ENCODE results near the gene RPS27L.
"Not testable (repeated sequence)": the region's sequence is repeated elsewhere in the genome, so short reads cannot be mapped to it uniquely, and the experiment has no call there.

The RPS27L gene

DNA sequence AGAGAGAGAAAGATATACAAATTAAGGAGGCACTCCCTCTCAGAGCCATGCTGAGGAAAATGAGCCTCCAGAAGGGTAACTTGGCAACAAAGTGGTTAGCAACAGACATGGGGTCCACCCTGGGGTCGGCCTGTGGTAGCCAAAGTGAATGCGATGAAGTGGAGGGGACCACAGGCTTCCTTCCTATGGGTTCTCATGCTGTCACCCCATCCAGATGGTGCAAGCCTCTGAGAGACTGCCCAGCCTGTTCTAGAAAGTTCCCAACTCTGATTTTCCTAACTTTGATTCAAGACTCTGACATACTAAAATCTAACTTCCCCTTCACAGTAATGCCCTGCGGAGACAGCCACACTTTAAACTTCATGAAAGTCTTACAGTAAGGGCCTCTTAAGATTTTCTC lies 53.9 kb downstream of the RPS27L start:
- Histone ChIP-seq H3K27ac (ENCODE audit: low read depth, low read length) (no peak overlapping the region), H3K9ac (ENCODE audit: low read length) (no peak overlapping the region), H3K36me3 (ENCODE audit: control insufficient read depth, insufficient read depth, low read length) (no peaks in the 10 kb centered on the region), H3K27me3 (ENCODE audit: control insufficient read depth, insufficient read depth, low read length) (no peaks in the 10 kb centered on the region), H3K4me3 (ENCODE audit: low read length) (no peak overlapping the region), H3K4me1 (ENCODE audit: control insufficient read depth, insufficient read depth, low read length) (no peaks in the 10 kb centered on the region)

DNA sequence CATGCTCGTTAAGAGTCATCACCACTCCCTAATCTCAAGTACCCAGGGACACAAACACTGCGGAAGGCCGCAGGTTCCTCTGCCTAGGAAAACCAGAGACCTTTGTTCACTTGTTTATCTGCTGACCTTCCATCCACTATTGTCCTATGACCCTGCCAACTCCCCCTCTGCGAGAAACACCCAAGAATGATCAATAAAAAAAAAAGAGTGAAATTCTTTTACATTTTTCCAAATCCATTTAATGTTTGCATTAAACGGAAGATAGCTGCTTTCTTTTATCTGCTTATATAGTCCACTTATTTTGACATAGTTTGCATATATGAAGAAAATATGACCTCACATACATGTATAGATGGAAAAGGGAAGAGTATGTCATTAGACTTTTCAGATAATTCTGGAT lies 57.7 kb downstream of the RPS27L start:
- H3K4me1 ChIP-seq (ENCODE audit: control insufficient read depth, insufficient read depth, low read length); H3K36me3 ChIP-seq (ENCODE audit: control insufficient read depth, insufficient read depth, low read length); H3K4me3 ChIP-seq (ENCODE audit: low read length); H3K27me3 ChIP-seq (ENCODE audit: control insufficient read depth, insufficient read depth, low read length); H3K27ac ChIP-seq (ENCODE audit: low read depth, low read length); H3K9ac ChIP-seq (ENCODE audit: low read length): not testable (repeated sequence)

DNA sequence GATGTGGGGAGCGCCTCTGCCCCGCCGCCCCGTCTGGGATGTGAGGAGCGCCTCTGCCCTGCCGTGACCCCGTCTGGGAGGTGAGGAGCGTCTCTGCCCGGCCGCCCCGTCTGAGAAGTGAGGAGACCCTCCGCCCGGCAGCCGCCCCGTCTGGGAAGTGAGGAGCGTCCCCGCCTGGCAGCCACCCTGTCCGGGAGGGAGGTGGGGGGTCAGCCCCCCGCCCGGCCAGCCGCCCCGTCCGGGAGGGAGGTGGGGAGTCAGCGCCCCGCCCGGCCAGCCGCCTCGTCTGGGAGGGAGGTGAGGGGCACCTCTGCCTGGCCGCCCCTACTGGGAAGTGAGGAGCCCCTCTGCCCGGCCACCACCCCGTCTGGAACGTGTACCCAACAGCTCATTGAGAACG lies 58.4 kb downstream of the RPS27L start:
- not testable (repeated sequence) for H3K36me3 ChIP-seq (ENCODE audit: control insufficient read depth, insufficient read depth, low read length); H3K9ac ChIP-seq (ENCODE audit: low read length); H3K4me1 ChIP-seq (ENCODE audit: control insufficient read depth, insufficient read depth, low read length); H3K27ac ChIP-seq (ENCODE audit: low read depth, low read length); H3K4me3 ChIP-seq (ENCODE audit: low read length); H3K27me3 ChIP-seq (ENCODE audit: control insufficient read depth, insufficient read depth, low read length)

All from rectal smooth muscle tissue (tissue), 1 donor.